Right lobe of liver (tissue), 6 donors: Measurements from ENCODE around the gene VSTM5. TPM values are rescaled to one million over a fixed set of nuclear protein-coding genes. Genes with fewer than 3 reads are reported as not detected.

Source experiments
- ATAC-seq, 4 donors: fragments of 200-7000 bp; cut with Tn5 transposase; one replicate each; pipeline ENCODE4 v1.9.1; 2020; ENCODE audit warnings: mild to moderate bottlenecking in 4 of 4, moderate library complexity in 4 of 4
- DNase-seq, 3 donors: peaks; one replicate each; pipeline ENCODE4 v3.0.0-alpha.2; 2020
- H3K27ac ChIP-seq, 3 donors: fragments of 200-600 bp; one replicate each; pipeline ENCODE4 v1.8.0; 2022
- H3K27me3 ChIP-seq, 2 donors: fragments of 200-600 bp; one replicate each; pipeline ENCODE4 v1.8.0; 2022
- H3K36me3 ChIP-seq, 4 donors: fragments of 200-600 bp; sonication (generic) in 1 of 4; one replicate each; pipeline versions ENCODE4 v1.5.1 to v1.8.0; 2017 to 2022; ENCODE audit warnings: control low read depth in 1 of 4
- H3K4me1 ChIP-seq, 4 donors: fragments of 200-600 bp; sonication (generic) in 1 of 4; one replicate each; pipeline versions ENCODE4 v1.5.1 to v1.8.0; 2017 to 2022; ENCODE audit warnings: control low read depth in 1 of 4
- H3K4me3 ChIP-seq, 3 donors: fragments of 200-600 bp; one replicate each; pipeline ENCODE4 v1.8.0; 2022
- H3K9me3 ChIP-seq, 4 donors: fragments of 200-600 bp; sonication (generic) in 1 of 4; one replicate each; pipeline versions ENCODE4 v1.5.1 to v1.8.0; 2017 to 2022; ENCODE audit warnings: control low read depth in 1 of 4
- POLR2A ChIP-seq: fragments of 450-650 bp; IDR thresholded peaks from one replicate; pipeline ENCODE4 v1.6.1; 2017; ENCODE audit warnings: antibody characterized with exemption, mild to moderate bottlenecking
- WGBS: methylation state at CpG from one replicate; pipeline ENCODE4 v1.1.6; 2018; ENCODE audit warnings: low coverage, low lambda C conversion rate; ENCODE audit not compliant: insufficient coverage; ENCODE audit errors: missing lambda C conversion rate; 5-methylcytosine and 5-hydroxymethylcytosine counted together
- intact Hi-C, 2 donors: fragments of 100-400 bp; cut with DNase I; formaldehyde crosslinking; loops; one replicate each; pipeline versions ENCODE4 v1.11.2 to v1.14.1; 2022
- total RNA-seq, 6 experiments: library from RNA; depleted of rRNA in 2 of 6; stranded (reverse); fragments of >200 nt in 2 of 6; fragmentation: NEBNext Ultra II Directional in 3 of 6; extraction: Animal tissue kit (Norgen Biotek cat#: 25700) in 3 of 6; gene quantifications; one replicate each; pipeline versions ENCODE4 v1.1.0 to v1.2.4, GENCODE V29; 2016 to 2023
- TF ChIP-seq, protein P1 (sequence below), 4 donors: fragments of 200-600 bp in 3 of 4; fragments of 450-650 bp in 1 of 4; IDR thresholded peaks; one replicate each; pipeline versions ENCODE4 v1.5.1 to v1.8.0; 2016 to 2022; ENCODE audit warnings: antibody characterized with exemption in 4 of 4, mild to moderate bottlenecking in 2 of 4
- donor health status: DM: no; HTN: yes; CAD: no.
- donor health status: DM: no; HTN: no; CAD: no.
- donor health status: DM: no; HTN: no; CAD: no.
- donor health status: DM: no; HTN: yes; CAD: no.
- donor health status: DM: no; HTN: yes; CAD: no.

Gene VSTM5
- total RNA-seq, 6 experiments from 2014 or later, result not detected

DNA sequence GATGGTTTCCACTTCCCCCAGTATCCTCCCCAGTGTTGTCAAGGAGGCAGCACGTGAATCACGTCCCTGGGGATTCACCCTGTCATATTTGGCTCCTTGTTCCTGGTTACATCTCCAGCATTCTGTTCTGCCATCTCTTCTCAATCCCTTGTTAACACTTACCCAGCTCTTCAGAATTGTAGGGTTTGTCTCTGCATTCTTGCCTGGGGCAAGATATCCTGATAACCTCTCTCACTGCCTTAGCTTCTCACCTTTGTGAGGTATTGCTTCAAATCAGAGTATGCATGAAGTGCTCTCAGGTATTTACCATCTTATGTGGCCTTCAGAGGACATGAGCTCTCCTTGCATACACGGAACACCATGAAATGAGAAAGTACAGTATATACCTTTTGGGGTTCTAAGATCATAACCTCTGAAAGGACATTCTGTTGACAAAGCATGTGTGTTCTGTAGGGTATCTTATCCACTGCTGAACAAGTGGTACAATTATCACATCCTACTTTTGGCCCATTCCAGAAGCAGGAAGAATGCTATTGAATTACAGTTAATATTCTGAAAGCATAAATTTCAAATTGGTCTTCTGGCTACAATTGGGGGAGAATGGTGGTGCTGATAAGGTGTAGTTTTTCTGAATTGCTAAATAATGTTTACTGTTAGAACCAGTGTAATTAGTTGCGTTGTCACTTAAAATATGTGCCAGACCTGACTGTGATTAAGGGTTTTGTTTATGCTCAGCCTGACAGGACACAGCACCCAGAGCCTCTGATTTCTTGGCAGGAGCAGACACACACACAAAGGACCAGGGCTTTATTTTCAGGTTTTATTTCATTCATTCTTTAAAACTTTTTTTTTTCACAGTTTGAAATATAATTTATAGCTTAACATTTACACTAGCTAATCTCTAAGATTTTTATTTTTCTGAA is 32.7 kb downstream of the VSTM5 start:
- Histone ChIP-seq H3K4me1 (no peaks in the 10 kb centered on the region), H3K4me3 (no peak overlapping the region), H3K9me3 (no peaks in the 10 kb centered on the region), H3K27ac (no peak overlapping the region), H3K27me3 (no peaks in the 10 kb centered on the region), H3K36me3 (peaks cover 0 to 13% (median 4%) of the 10 kb centered on the region in 4 donors)
- 81% methylated on average over 4 of the region's 4 CpGs for WGBS
- TF ChIP-seq, protein P1, sequence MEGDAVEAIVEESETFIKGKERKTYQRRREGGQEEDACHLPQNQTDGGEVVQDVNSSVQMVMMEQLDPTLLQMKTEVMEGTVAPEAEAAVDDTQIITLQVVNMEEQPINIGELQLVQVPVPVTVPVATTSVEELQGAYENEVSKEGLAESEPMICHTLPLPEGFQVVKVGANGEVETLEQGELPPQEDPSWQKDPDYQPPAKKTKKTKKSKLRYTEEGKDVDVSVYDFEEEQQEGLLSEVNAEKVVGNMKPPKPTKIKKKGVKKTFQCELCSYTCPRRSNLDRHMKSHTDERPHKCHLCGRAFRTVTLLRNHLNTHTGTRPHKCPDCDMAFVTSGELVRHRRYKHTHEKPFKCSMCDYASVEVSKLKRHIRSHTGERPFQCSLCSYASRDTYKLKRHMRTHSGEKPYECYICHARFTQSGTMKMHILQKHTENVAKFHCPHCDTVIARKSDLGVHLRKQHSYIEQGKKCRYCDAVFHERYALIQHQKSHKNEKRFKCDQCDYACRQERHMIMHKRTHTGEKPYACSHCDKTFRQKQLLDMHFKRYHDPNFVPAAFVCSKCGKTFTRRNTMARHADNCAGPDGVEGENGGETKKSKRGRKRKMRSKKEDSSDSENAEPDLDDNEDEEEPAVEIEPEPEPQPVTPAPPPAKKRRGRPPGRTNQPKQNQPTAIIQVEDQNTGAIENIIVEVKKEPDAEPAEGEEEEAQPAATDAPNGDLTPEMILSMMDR (IDR thresholded peaks at IDR 0.05), result no peak
- no peak for TF ChIP-seq POLR2A
- ATAC-seq (no peak), DNase-seq (no peak)
- intact Hi-C loops, result no loop called here

DNA sequence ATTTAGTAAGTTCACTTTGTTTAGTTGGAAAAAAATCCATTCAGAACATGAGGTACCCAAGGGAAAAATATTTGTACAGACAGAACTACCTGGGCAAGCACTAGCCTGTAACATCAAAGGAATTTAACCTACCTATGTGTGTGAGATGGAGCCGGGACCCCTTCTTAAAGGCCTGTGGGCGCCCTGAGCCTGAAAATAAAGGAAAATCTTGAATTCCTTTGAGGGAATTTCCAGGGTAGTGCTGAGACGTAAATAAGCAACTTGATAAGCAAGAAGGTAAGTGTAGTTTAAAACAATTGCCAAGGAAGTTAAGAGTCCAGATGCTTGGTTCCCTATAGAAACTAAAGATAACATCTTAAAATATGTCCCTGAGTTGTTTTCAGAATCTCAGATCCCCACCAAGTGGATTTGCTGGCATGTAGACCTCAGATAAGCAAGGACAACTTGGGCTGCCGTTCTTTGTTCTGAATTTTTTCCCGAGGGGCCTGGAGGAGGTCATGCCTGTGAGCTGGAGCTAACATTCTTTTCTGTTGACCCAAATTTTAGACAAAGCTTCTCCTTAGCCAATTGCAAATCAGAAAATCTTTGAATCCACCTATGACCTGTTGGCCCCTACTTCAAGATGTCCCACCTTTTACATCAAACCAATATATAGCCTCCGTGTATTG is 35.3 kb downstream of the VSTM5 start:
- WGBS, result 88% methylated on average over 5 of the region's 6 CpGs
- peaks cover 0 to 39% (median 19%) of the 10 kb centered on the region in 4 donors for H3K36me3 ChIP-seq
- no peak for ATAC-seq
- intact Hi-C loops, result no loop called here
- H3K4me1 ChIP-seq, result no peaks in the 10 kb centered on the region
- no peak for DNase-seq
- H3K9me3 ChIP-seq, result no peaks in the 10 kb centered on the region
- TF ChIP-seq, protein P1 (IDR thresholded peaks at IDR 0.05), result no peak
- TF ChIP-seq POLR2A, result no peak
- H3K27me3 ChIP-seq, result no peaks in the 10 kb centered on the region
- H3K27ac ChIP-seq, result no peak overlapping the region
- no peak overlapping the region for H3K4me3 ChIP-seq

DNA sequence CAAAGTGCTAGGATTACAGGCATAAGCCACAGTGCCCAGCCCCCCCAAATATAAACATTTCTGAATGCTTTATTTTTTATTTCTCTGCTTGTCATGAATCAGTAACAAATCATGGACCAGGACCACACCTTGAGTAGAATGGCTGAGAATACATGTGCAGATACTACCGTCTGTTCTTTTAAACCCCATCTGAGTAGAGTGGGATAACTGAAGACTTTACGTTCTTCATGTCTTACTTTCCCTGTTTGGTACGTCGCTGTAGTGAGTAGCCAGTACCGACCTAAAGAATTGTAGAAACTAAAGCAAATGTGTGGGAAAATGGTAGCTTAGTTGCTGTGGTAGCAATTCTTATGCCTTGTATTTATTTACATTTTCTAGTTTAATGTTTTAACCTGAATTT is 36.4 kb downstream of the VSTM5 start:
- H3K4me1 ChIP-seq, result no peaks in the 10 kb centered on the region
- no peaks in the 10 kb centered on the region for H3K27me3 ChIP-seq
- H3K36me3 ChIP-seq, result peaks cover 0 to 50% (median 26%) of the 10 kb centered on the region in 4 donors
- DNase-seq, result no peak
- no peaks in the 10 kb centered on the region for H3K9me3 ChIP-seq
- 97% methylated on average over 5 of the region's 5 CpGs for WGBS
- no peak for ATAC-seq
- H3K27ac ChIP-seq, result no peak overlapping the region
- no peak overlapping the region for H3K4me3 ChIP-seq
- TF ChIP-seq, protein P1 (IDR thresholded peaks at IDR 0.05), result no peak
- TF ChIP-seq POLR2A, result no peak
- intact Hi-C loops, result no loop called here

DNA sequence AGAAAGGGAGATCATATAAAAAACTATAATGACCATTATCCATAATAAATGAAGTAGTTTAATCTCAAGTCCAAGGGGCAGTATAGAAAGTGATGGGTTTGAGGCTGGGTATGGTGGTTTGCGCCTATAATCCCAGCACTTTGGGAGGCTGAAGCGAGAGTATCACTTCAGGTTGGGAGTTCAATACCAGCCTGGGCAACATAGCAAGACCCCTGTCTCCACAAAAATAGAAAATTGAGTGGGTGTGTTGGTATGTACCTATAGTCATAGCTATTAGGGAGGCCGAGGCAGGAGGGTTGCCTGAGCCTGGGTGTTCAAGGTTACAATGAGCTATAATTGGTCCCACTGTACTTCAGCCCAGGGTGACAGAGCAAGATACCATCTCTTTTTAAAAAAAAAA is 42.4 kb downstream of the VSTM5 start:
- Histone ChIP-seq H3K9me3 (no peaks in the 10 kb centered on the region), H3K4me1 (no peaks in the 10 kb centered on the region), H3K36me3 (peaks cover 6 to 79% (median 36%) of the 10 kb centered on the region in 4 donors), H3K4me3 (no peak overlapping the region), H3K27me3 (no peaks in the 10 kb centered on the region), H3K27ac (no peak overlapping the region)
- intact Hi-C loops, result no loop called here
- ATAC-seq, result no peak
- TF ChIP-seq POLR2A, result no peak
- DNase-seq, result no peak
- 100% methylated on average over 3 of the region's 3 CpGs for WGBS

DNA sequence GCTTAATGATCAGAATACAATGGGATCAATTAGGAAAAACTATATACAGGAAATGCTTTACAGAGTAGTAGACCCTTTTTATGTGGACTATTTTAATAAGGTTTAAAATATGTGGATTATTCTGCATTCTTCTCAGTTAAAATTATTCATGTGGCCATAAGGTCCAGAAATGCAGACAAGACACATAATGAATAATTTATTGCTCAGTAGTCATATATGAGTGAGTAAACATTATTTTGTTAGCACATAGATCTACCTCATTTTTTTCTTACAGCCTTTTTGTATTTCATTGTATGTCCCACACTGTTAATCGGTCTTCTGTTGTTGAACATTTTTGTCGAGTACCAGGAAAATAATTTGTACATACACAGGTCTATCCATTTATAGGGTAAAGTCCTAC is 45.5 kb downstream of the VSTM5 start:
- H3K36me3 ChIP-seq, result peaks cover 6 to 71% (median 27%) of the 10 kb centered on the region in 4 donors
- ATAC-seq (no peak), DNase-seq (no peak)
- H3K4me1 ChIP-seq, result no peaks in the 10 kb centered on the region
- H3K27me3 ChIP-seq, result no peaks in the 10 kb centered on the region
- TF ChIP-seq POLR2A, result no peak
- TF ChIP-seq, protein P1 (IDR thresholded peaks at IDR 0.05), result no peak
- H3K27ac ChIP-seq, result no peak overlapping the region
- intact Hi-C loops, result no loop called here
- H3K4me3 ChIP-seq, result no peak overlapping the region
- WGBS, result 97% methylated on average over 2 of the region's 2 CpGs
- H3K9me3 ChIP-seq, result no peaks in the 10 kb centered on the region
